ENCODE data around the gene RPL18A. TPM values are rescaled to one million over a fixed set of nuclear protein-coding genes. Genes with fewer than 3 reads are reported as not detected.

The RPL18A gene
- 827 and 953 TPM in 2 replicates for total RNA-seq (2014; rRNA removed; shearing (Covaris generic))

DNA sequence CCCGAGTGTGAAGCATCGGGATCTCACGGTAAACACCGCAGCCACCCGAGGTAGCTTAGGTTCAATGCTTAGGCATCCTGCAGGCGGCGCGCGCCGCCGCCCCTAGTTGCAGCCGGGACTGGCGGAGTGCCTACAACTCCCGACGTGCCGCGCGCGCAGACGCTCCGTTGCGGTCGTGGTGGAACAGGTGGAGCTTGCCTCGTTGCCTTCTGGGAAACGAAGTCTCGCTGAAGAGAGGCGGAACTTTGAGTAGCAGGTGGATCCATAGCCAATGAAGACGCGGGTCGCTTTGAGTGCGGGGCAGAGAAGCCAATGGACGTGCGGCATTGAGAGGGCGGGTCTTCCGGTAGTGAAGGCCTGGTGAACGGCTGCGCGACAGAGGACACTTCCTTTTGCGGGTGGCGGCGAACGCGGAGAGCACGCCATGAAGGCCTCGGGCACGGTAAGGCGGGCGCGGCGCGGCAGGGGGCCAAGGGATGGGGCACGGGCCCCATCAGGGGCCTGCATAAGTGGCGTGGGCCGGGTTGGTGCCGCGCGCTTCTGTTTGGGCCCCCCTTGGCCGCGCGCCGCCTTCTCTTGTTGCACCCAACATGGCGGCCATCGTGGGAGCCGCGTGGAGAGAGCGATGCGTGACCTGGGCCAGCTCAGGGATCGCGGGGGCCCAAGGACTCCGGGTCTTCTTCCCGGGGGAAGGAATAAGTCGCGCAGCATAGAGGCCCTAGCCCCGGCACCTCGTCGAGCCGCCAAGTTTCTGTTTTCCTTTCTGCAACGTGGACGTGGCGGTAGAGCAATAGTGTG, at the start of gene RPL18A:
Gene RPL18A, plus strand, starts transcription at position 378 of the 798 bp plus-strand sequence. Its CDS starts 47 bp downstream, at position 425.
- DNase-seq (ENCODE audit: low spot score) = peak; percentile 99

DNA sequence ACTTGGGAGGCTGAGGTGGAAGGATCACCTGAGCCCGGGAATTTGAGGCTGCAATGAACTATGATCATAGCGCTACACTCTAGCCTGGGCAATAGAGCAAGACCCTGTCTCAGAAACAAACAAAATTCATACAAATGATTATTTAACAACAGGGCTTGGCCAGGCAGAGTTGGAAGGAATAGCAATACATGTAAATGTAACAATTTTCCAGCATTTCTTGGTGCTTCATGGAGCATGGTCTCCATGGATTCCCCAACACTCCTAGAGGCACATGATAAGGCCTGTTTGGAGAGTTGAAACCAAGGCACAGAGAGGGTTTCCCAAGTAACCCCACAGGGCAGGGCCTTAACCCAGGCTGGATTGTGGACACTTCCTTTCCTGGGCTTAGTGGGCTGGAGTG, 48.6 kb upstream of the RPL18A start:
- no peak for DNase-seq (ENCODE audit: low spot score)

DNA sequence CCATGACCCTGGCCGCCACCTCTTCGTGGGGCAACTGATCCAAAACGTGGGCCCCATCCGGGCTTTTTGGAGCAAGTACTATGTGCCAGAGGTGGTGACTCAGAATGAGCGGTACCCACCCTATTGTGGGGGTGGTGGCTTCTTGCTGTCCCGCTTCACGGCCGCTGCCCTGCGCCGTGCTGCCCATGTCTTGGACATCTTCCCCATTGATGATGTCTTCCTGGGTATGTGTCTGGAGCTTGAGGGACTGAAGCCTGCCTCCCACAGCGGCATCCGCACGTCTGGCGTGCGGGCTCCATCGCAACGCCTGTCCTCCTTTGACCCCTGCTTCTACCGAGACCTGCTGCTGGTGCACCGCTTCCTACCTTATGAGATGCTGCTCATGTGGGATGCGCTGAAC, 48.0 kb upstream of the RPL18A start:
- DNase-seq (ENCODE audit: low spot score) = no peak

DNA sequence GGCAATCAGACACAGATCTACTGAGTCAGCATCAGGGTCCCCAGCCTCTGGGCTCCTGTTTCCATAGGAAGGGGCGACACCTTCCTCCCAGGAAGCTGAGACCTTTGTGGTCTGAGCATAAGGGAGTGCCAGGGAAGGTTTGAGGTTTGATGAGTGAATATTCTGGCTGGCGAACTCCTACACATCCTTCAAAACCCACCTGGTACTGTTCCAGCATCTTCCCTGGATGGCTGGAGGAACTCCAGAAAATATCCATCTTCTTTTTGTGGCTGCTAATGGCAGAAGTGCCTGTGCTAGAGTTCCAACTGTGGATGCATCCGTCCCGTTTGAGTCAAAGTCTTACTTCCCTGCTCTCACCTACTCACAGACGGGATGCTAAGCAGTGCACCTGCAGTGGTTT, 47.6 kb upstream of the RPL18A start:
- DNase-seq (ENCODE audit: low spot score) = no peak

DNA sequence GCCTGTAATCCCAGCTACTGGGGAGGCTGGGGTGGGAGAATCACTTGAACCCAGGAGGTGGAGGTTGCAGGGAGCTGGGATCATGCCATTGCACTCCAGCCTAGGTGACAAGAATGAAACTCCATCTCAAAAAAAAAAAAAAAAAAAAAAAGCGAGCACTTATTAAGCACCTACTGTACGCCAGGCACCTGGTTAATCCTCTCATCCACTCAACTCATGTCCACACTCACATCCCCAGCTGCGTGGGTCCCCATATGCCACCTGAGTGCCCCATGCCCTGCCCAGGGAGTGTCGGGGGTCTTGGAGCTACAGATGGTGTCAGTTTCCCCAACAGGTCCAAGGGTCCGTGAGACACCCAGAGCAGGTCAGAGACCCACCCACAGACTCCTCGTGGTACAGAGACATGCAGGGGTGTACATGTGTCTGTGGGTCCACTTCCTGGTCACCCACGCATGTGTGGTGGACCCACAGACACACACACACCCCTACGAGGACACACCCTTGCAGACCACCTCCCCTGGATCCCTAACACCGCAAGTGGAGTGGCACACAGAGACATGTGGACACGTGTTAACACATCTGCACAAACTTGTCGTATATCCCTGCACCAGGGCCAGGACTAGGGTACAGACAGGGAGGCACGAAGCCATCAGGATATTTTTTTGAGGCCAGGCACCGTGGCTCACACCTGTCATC, 41.9 kb upstream of the RPL18A start:
- no peak for DNase-seq (ENCODE audit: low spot score)

DNA sequence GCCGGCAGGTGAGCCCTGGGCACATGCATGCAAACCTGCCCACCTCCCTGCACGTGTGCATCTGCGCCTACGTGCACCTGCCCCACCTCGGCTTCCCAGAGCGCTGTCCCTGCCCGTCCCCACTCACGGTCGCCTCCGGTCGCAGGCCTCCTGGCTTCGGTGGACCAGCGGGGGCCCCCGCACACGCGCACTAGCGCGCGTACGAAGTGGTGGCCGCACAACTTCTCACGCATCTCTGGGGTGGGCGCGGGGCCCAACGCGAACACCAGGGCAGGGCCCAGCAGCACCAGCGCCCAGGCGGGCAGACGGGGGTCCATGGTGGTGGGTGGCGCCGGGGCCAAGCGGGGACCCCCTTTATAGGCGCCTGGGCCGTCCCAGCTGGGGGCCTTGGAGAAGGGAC, 38.5 kb upstream of the RPL18A start, which contains the start of gene INSL3:
Gene INSL3, minus strand, starts transcription at position 330 of the 400 bp plus-strand sequence. Its CDS starts 13 bp downstream, at position 317.
- DNase-seq (ENCODE audit: low spot score) = no peak

DNA sequence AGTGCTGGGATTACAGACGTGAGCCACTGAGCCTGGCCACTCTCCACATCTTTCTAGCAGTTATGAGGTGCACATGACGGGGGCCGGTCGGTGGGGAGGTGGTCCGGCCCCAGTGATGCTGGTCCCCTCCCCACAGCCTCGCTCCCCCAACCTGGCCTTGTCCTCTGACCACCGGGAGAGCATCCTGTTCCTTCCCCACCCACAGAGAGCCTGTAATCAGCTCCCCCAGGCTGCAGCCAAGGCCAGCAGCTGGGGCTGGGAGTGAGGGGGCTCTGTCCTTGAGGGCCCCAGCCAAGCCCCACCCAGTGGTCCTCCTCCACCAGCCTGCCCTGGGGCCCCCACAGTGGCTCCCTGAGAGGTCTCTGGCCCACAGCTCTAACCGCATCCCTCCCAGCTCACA, 35.4 kb upstream of the RPL18A start:
- DNase-seq (ENCODE audit: low spot score) = no peak

DNA sequence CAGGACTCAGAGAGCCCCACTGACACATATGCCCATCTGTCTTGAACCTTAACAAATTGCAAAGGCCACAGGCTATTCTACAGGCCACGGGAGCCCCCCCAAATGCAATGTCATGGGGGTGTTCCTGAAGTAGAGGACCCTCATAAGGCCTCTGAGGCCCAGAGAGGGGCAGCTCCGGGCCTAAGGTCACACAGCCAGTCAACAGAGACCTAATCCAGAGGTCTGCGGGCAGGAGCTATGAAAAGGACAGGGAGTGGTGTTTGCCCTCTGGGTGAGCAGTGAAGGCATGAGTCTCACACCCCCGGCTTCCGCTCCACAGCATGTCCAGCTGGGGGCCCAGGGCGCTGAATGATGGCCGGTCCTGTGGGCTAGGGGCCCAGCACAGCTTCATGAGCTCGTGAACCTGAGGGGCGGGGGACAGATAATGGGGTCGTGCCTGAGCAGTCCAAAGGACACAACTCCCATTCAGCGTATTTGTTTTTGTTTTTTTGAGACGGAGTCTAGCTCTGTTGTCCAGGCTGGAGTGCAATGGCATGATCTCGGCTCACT, 33.1 kb upstream of the RPL18A start:
- no peak for DNase-seq (ENCODE audit: low spot score)

DNA sequence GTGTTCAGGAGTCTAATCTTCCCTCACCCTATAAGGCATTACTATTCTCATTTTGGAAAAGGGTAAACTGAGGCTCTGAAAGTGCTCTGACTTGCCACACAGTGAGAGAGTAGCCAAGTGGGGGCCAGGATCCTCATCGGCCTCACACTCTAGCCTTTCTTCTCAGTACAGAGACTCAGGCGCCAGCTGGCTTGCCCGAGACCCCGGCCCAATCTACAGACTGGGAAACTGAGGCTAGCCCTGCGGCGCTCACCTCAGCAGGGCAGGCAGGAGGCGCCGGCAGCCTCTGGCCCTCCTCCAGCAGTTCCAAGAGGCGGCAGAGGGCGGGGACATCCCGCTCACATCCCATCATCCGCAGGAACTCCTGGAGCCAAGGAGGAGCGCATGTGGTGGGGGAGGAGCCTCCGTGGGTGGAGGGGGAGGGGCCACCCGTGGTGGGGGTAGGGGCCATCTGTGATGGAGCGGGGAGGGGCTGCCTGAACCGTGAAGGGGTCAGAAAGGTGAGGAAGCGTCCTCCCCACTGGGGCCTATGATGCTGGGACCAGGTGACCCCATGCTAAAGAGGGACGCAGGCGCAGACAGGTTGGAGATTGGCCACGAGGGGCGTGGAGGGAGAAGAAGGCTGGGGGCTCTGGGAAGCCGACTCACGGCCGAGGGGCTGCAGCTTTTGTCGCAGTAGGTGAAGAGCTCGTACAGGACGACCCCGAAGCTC, 29.7 kb upstream of the RPL18A start:
- DNase-seq (ENCODE audit: low spot score) = peak; percentile 80

DNA sequence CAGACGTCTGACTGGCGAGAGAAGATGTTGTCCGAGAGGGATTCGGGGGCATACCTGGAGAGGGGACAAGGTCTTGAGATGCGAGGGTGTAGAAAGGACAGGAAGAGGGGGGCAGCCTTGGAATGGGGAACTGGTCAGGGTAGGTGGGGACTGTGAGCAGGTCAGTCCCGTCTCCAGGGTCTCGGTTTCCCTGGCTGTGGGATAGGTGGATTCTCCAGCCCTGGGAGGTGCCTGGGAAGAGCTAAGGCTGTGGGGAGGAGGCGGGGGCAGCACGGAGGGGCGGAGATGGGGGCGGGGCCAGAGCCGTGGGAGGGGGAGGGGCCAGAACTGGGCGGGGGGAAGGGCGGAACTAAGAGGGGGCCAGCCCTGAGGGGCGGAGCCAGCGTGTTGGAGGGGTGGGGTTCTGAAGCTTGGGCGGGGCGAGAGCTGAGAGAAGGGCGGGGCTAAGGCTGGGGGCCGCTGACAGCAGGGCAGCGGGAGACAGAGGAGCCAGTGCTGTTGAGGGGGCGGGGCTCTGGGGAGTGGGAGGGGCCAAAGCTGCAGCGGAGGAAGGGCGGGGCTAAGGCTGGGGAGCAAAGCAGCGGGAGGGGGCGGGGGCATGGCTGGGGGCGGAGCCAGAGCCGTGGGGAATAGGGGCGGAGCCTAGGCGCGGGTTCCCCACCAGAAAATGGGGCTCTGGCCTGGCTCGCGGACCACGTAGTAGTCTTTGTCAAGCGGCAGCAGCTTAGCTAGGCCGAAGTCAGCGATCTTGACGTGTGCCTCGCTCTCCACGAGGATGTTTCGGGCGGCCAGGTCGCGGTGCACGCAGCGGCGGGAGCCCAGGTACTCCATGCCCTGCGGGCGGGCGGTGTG, 28.9 kb upstream of the RPL18A start:
- DNase-seq (ENCODE audit: low spot score) = peak; percentile 77

DNA sequence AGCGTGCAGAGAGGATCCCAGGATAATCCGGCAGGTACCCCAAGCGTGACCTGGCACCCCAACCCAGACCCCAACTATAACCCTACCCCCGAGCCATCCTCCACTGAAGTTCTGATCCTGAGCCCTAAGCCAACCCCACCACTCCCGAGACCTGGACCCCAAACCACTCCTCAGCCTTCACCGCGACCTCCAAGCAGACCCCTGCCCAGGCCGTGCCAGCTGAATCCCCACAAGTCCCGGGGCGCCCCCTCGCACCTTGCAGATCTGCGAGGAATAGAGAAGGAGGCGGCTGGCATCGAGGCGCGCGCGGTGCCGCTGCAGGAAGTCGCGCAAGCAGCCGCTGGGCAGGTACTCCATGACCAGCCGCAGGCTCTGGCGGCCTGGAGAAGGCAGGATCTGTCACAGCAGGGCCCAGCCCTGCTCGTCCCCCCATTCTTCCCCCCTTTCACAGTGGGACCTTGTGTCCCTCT, 28.3 kb upstream of the RPL18A start:
- no peak for DNase-seq (ENCODE audit: low spot score)

DNA sequence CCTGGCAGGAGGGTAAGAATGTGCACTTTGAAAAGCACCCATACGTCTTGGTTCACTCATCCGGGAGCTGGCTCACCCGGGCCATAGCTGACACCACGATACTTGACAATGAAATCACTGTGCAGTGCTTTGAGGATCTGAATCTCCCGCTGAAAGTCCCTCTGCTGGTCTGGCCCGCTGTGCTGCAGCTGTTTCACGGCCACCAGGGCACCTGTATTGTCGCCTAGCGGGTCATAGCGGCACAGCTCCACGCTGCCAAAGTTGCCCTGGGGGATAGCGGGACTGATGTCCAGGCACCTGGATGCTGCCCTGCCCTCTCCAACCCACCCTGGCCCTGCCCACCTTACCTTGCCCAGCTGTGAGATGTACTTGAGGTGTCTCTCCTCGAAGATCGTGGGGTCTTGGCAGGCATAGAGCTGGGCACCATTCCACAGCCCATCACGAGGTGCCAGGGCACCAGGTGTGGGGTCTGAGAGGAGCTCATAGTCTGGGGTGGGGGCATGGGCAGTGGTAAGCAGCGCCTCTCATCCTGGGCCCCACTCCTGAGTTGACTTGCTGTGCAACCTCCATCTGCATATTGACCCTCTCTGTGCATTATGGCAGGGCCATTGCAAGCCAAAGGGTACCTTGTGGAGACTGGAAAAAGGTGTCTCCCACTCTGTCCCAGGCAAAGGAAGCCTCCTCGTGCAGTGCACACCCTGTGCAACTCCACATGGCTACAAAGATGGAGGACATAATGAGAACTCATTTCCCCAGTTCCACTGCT, 27.1 kb upstream of the RPL18A start:
- no peak for DNase-seq (ENCODE audit: low spot score)

DNA sequence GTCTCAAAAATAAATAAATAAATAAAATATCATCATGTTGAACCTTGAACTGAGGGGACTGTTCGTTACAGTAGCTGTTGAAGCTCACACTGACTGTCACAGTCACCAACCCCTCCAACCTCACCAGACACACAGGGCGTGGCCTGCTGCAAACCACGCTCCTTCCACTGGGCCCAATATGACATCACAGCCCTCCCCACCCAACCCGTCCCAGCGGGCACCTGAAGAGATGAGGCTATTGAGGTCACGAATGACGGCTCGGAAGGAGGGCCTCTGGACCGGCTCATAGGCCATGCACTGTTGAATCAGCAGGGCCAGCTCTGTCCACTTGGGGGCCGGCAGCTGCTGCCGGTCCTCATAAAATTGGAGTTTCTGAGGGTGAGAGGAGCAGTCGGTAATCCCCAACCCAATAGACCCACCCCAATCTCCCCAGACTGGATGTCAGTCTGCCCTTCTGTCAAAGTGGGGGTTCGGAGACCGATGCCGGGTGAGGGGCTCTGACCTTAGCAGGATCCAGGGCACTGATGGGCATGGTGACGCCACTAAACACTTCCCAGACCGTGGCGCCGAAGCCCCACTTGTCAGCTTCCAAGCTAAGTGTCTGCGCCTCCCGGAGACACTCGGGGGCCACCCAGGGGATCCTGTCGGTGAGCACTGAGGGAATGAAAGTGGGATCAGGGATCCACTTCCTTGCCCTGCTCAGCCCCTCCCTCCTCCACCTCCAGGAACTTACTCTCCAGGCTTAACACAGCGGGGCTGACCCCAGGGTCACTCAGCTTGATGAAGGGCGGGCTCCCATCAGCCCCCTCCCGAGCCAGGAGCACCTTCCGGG, 25.1 kb upstream of the RPL18A start:
- DNase-seq (ENCODE audit: low spot score) = peak; percentile 25

DNA sequence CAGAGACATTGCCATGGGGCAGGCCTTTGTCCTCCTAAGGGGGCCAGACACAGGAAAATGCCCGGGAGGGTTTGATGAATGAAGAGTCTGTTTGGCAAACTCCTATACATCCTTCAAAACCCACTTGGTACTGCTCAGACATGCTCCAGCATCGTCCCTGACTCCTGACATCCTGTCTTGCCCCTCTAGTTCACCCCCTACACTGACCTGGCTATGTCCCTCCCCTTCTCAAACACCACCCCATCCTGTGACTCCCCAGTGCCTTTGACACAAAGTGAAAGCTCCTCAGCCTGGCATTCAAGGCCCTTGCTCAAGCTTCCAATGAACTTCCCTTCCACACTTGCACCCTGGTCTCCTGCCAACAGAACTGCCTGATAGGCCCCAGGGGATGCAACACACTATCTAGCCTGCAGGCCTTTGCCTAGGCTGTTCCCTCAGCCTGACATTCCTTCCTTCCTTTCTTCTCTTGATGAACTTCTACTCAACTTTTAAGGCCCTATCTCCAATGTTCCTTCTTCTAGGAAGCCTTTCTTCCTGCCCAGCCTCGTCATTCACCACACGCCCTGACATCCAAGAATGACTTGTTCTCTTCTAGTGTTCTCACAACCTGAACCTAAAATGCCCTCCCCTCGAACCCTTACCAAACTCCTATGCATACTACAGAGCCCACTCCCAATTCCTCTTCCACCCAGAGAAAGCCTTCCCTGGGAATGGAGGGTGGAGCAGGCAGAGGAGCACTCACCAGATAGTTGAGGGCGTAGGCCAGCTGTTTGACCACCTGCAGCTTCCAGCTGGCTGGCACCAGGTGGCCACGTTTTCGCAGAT, 24.3 kb upstream of the RPL18A start:
- no peak for DNase-seq (ENCODE audit: low spot score)

DNA sequence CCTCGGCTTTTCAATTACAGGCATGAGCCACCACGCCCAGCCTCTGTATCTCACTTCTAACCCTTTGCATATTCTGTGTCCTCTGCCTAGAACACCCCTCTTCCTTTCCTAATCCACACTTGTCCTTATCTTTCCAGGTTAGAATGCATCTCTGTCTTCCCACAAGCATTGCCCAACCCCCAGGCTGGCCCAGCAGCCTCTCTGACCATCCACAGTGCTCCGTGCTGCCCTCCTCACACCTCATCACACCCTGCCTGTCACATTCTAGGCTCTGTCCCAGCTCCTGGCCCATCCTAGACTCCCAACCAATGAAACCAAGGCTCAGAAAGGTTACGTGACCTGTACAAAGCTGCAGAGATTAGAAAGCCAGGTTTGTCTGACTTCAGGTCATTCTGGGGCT, 23.2 kb upstream of the RPL18A start:
- no peak for DNase-seq (ENCODE audit: low spot score)

DNA sequence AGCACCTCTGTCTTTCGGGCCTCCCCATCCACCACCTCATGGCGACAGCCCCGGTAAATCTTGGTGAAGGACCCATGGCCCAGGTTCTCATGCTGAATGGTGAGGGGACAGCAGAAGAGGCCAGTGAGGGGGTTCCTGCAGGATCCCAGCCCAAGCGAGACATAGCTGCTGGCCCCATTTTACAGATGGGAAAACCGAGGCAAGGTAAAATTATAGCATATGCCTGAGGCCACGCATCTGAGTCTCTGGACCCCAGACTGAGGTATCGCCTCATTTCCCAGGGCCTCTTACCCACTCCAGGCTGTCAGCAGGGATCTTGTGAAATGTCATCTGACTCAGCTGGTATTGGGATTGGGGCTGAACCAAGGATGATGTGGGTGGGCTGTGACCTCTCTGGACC, 21.7 kb upstream of the RPL18A start:
- DNase-seq (ENCODE audit: low spot score) = no peak

DNA sequence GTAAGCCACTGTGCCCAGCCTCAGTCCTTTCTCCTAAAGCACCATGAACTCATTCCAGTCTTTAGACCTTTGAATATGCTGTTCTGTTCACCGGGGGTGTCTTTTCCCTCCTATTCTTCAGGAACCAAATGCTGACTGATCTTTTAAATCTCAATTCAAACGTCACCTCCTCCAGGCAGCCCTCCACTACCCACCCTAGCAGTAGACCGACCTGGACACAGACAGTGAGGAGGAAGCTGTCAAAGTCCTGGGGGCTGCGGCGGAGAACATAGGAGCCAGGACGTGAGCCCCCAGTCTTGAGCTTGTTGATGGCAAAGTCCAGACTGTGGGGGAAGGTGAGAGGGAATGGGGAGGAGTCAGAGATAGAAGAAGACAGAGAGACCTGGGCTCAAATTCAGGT, 19.7 kb upstream of the RPL18A start:
- DNase-seq (ENCODE audit: low spot score) = no peak

DNA sequence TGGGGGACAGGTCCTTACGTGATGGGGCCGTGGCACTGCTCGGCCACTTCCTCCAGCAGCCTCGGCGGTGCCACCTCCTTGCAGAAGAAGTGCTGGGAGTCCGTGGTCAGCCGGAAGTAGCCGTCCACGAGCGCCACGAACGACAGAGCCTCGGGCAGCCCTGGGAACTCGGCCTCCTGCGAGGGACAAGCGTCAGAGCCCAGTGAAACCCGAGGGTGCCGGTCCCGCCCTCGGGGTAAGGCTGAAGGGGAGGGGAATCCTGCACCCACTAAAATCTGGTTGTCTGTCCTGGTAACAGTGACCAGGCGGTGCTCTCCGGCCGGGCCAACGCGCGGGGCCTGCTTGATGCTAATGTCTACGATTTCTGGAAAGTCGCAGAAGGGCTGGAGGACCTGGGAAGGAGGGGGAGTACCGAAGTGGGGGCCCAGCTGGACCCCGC, 18.3 kb upstream of the RPL18A start:
- DNase-seq (ENCODE audit: low spot score) = no peak

Data from A172 (cell line).